ENCODE results near the gene EIF4H. TPM values are rescaled to one million over a fixed set of nuclear protein-coding genes. Genes with fewer than 3 reads are reported as not detected.
A peak's percentile ranks its signal among the peaks of the same experiment; 100 is the strongest.
"Not testable (repeated sequence)": the region's sequence is repeated elsewhere in the genome, so short reads cannot be mapped to it uniquely, and the experiment has no call there.

Gene EIF4H
- total RNA-seq, 2 donors from 2014 or later = 163 to 219 TPM

DNA sequence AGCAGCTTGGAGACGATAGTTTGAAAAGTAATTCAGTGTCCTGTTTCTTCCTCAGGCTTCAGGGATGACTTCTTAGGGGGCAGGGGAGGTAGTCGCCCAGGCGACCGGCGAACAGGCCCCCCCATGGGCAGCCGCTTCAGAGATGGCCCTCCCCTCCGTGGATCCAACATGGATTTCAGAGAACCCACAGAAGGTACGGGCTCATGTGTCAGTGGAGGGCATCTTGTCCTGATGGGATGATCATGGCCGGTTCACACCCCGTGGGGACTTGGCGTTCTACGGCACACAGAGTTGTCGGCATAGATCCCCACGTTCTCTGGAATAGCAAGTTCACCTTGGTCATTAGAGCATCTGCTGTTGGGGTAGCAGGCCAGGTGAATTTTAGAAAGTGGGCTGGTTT, 20.5 kb downstream of the EIF4H start:
- DNase-seq = peak; percentile 14
- intact Hi-C loops (cut with DNase I) = no loop called here
- ATAC-seq = no peak

DNA sequence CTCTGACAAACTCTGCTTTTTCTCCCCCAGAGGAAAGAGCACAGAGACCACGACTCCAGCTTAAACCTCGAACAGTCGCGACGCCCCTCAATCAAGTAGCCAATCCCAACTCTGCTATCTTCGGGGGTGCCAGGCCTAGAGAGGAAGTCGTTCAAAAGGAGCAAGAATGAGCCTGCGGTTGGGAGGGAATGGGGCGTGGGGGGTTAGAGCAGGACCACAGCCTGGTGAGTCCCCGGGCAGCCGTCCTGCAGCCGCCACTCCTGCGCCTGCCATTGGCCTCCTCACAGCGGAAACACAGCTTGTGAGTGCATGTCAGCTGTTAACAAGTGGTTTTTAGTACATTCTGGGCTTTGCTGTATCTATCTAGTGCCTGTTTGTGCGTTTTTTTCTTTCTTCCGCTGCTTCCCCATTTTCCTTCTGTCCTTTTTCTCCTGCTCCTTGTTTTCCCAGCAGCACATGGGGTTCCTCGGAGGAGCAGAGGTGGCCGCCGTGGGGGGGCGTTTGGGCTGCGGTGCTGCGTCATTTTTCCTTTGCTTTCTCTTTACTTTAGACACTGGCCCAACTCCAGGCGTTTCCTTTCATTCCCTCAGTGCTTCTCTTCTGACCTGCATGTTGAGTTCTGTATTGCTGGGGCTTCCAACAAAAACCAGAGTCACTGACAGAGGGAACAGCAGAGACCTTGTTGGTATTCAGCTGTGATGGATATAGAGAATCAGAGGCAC, 21.1 kb downstream of the EIF4H start:
- intact Hi-C loops (cut with DNase I) = not testable (repeated sequence)
- ATAC-seq (peak; percentile 28 to 38), DNase-seq (peak; percentile 6)

DNA sequence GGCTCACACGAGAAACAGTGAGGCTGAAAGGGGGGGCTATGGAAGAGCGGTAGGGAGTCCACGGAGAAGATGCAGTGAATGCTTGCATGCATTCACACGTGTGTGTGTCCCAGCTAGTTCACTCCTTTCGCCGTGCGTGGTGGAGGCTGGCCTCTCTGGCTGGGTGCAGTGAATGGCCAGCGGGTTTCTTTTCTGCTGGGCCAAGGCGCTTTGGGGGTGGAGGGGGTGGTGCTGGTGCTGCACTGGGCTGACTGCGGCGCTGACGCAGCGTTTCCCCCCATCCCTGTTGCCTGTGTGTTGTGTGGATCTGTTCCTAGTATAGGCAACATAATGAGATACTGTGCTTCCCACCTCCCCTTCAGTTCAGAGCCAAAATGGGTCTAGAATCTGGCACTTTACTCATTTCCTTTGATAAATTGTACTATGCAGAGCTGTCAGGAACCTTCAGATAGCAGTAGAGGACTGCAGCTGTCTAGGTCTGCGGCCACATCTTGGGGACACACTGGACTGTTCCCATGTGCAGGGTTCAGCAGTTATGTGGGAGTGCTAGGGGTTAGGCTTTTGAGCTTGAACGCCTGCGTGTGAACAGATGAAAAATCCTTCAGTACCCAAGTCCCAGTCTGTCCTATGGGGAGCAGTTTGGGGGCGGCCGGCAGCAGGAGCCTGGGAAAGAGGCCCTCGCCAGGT, 22.0 kb downstream of the EIF4H start:
- ATAC-seq = peak; percentile 26 to 27
- intact Hi-C loops (cut with DNase I) = not testable (repeated sequence)
- peak; percentile 24 for DNase-seq

DNA sequence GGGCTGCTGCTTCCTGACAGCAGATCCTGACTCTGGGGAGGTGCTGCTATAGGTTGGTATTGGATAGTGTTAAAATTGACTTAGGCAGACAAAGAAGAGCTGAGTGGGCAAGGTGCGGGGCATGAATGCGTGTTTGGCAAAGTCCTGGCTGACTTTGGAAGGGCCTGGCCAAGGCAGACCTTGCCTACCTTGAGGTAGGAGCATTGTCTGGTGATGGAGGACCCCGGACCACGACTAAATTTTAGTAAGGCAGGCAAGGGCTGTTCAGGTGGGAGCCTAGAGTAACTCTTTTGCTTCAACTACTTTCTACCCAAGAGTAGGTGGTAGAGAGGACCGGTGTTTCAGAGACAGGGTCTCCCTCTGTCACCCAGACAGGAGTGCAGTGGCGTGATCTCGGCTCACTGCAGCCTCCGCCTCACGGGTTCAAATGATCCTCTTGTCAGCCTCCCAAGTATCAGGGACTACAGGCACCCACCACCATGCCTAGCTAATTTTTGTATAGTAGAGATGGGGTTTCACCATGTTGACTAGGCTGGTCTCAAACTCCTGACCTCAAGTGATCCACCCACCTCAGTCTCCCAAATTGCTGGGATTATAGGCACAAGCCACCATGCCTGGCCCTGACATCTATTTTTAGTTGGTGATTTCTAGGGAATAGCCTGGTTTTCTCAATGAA, 23.4 kb downstream of the EIF4H start:
- intact Hi-C loops (cut with DNase I) = no loop called here
- ATAC-seq (no peak), DNase-seq (peak; percentile 7)

DNA sequence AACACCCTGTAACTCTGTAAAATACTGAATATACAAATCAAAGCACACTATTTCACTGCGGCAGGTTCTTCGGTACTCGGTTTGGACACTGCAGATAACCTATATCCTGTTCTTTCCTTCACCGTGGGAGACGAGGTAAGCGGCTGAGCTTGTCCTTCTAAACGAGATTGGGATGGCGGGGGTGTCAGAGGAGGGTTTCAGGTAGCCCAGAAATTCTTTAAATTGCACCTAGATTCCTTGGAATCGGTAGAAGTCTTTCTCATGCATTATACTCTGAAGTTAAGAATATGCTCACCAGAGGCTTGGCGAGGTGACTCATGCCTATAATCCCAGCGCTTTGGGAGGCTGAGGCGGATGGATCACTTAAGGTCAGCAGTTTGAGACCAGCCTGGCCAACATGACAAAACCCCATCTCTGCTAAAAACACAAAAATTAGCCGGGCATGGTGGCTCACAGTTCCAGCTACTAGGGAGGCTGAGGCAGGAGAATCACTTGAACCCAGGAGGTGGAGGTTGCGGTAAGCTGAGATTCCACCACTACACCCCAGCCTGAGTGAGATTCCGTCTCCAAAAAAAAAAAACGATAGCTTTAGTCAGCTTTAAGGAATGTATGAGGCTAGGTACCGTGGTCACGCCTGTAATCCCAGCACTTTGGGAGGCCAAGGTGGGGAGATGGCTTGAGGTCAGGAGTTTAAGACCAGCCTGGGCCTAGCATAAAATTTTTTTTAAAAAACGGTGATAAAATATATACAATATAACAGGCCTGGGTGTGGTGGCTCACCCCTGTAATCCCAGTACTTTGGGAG, 25.6 kb downstream of the EIF4H start:
- intact Hi-C loops (cut with DNase I) = no loop called here
- ATAC-seq = no peak
- DNase-seq = peak; percentile 17

DNA sequence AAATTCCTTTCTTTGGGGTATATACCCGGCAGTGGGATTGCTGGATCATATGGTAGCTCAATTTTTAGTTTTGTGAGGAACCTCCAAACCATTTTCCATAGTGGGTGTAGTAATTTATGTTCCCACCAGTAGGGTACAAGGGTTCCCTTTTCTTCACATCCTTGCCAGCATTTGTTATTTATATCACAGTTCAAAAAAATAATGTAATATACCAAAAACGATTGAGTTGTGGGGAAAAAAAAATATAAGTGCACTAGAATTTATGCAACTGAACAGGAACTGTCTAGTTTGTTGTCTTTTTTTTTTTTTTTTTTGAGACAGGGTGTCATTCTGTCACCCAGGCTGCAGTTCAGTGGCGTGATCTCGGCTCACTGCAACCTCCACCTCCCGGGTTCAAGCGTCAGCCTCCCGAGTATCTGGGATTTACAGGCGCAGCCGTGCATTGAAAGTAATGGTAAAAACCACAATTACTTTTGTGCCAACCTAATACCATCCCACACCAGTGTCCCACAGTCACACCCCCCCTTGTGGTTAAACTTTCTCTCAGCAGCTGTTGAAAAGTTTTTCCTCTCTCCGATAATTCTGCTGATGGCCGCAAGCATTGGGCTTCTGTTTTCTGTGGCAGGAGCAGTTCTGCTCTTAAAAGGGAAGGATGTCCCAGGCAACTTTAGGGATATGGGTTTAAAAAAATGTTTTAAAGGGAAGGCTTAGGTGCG, 28.8 kb downstream of the EIF4H start:
- DNase-seq (no peak), ATAC-seq (peak in 1 of 2 donors; percentile 32)
- intact Hi-C loops (cut with DNase I) = no loop called here

DNA sequence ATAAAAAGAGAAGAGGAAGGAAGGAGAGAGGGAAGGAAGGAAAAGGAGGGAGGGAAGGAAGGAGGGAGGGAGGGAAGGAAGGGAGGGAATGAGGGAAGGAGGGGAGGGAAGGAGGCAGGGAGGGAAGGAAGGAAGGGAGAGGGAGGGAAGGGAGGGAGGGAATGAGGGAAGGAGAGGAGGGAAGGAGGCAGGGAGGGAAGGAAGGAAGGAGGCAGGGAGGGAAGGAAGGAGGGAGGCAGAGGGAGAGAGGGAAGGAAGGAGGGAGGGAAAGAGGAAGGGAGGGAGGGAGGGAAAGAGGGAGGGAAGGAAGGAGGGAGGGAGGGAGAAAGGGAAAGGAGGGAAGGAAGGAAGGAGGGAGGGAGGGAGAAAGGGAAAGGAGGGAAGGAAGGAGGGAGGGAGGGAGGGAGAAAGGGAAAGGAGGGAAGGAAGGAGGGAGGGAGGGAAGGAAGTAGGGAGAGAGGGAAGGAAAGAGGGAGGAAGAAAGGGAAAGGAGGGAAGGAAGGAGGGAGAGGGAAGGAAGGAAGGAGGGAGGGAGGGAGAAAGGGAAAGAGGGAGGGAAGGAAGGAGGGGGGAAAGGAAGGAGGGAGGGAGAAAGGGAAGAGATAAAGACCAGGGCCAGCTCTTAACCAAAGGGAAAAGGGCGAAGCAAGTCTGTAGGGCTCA, 29.9 kb downstream of the EIF4H start:
- peak; percentile 3 for DNase-seq
- intact Hi-C loops (cut with DNase I) = no loop called here
- ATAC-seq = no peak

DNA sequence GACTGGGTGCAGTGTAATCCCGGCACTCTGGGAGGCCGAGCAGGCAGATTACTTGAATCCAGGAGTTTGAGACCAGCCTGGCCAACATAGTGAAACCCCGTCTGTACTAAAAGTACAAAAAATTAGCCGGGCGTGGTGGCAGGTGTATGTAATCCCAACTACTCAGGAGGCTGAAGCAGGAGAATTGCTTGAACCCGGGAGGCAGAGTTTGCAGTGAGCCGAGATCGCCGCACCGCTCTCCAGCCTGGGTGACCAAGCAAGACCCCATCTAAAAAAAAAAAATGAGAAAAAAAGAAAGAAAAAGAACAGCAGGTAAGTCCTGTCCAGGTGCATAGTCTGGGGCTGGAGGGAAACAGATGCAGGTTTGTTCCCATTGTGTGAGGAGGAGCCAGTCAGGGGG, 31.9 kb downstream of the EIF4H start:
- DNase-seq, ATAC-seq: not testable (repeated sequence)
- intact Hi-C loops (cut with DNase I) = loop anchor here (1.0 to 5.0 kb wide), 4 partner anchors 139 to 339 kb away; no protein-coding TSS in a partner anchor

DNA sequence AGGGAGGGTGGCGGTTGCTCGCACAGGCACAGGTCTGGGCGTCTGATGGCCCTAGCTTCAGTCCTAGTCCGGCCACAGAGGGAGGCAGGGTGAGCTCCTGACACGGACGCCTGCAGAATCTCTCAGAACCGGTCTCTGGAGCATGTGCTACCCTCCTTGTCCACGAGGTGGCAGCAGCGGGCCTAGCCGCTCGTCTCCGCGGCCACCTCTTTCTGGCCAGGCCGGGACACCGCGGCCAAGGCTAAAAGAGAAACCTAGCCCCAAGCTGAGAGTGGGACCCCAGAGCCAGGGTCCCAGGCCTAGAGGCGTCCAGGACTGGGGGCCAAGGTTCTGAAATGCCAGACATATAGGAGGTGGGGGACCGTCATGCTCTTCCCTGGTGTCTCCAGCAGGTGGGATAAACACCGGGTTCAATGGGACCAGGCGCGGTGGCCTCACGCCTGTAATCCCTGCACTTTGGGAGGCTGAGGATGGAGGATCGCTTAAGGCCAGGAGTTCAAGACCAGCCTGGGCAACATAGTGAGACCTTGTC, 32.5 kb downstream of the EIF4H start:
- peak; percentile 88 for DNase-seq
- peak; percentile 74 to 80 for ATAC-seq
- intact Hi-C loops (cut with DNase I) = loop anchor here (1.0 to 5.0 kb wide), 4 partner anchors 139 to 339 kb away; no protein-coding TSS in a partner anchor

DNA sequence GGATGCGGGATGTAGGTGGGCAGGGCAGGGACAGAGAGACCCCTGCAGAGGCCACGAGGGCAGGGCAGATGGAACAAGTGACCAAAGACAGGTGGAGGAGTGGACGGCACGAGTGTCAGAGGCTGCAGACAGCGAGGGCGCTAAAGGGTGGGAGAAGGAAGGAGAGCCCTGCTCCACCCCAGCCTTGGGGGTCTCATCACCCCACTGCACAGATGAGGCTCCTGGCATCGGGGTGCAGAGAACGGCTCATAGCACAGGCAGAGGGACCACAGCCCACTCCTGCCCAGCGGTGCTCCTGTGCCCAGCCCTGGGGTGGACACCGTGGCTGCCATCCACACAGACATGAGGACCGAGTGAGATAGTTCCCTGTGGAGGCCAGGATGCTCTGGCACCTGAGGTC, 33.4 kb downstream of the EIF4H start:
- intact Hi-C loops (cut with DNase I) = loop anchor here (5.0 kb wide), 3 partner anchors 140 to 340 kb away; no protein-coding TSS in a partner anchor
- no peak for DNase-seq

DNA sequence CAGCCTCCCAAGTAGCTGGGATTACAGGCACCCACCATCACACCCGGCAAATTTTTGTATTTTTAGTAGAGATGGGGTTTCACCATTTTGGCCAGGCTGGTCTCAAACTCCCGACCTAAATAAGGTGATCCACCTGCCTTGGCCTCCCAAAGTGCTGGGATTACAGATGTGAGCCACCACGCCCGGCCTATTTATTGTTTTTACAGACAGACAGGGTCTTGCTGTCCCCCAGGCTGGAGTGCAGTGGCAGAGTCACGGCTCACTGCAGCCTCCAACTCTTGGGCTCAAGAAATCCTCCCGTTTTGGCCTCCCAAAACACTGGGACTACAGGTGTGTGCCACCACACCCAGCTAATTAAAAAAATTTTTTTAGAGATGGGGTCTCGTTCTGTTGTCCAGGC, 34.1 kb downstream of the EIF4H start:
- intact Hi-C loops (cut with DNase I) = loop anchor here (5.0 kb wide), 3 partner anchors 141 to 341 kb away; no protein-coding TSS in a partner anchor
- DNase-seq = not testable (repeated sequence)

More for the DNA sequence above, 33.4 kb downstream of the EIF4H start:
- ATAC-seq = no peak

DNA sequence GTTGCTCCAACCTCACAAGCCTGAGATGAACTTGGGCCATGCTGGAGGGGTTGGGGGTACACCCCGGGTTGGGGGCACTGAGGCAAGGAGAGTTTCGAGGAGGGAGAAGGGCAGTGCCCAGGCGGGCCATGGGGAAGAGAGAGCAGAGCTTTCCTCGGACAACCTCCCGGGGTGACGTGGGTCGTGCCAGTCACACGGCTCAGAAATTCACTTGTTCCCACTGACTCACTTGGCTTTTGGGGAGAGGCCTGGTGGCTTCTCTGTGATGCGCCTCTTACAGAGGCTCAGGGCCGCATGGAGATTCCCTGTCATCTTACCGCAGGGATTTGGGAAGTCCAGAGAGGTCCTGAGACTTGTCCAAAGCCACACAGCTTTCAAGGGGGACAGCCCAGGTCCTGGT, 38.5 kb downstream of the EIF4H start:
- ATAC-seq = no peak

More for the DNA sequence above, 34.1 kb downstream of the EIF4H start:
- ATAC-seq = not testable (repeated sequence)

DNA sequence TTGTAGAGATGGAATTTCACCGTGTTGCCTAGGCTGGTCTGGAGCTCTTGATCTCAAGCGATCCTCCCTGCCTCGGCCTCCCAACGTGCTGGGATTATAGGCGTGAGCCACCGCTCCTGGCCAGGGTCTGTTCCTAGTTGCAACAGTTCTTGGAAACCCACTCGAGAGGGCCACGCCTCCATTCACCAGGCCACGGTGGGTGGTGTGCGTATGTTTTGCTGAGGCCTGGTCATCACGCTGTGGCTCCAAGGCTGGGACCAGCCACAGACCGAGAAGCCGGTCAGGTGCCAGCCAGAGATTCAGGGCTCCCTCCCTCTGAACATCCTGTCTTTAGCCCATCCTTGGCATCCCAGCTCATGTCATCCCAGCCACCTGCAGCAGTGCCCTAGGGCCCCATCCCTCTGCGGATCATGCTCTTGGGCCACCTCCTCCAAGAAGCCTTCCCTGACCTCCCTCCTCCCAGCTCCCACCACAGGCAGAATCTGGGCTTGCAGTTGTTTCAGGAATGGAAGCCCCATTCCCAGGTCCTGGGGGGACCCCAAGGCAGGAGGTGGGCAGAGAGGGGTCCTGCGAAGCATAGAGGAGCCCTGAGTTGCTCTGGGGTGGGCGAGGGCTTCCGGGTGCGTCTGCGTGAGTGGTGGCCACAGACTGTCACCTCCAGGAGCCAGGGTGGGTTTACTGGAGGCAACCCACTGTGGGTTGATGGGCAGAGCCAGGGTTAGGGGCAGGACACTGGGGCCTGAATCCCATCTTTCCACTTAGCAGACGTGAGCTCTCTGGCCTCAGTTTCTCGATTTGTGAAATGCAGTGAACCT, 40.9 kb downstream of the EIF4H start:
- intact Hi-C loops (cut with DNase I) = no loop called here
- ATAC-seq (no peak), DNase-seq (no peak)

More for the DNA sequence above, 38.5 kb downstream of the EIF4H start:
- intact Hi-C loops (cut with DNase I) = no loop called here
- DNase-seq = no peak

DNA sequence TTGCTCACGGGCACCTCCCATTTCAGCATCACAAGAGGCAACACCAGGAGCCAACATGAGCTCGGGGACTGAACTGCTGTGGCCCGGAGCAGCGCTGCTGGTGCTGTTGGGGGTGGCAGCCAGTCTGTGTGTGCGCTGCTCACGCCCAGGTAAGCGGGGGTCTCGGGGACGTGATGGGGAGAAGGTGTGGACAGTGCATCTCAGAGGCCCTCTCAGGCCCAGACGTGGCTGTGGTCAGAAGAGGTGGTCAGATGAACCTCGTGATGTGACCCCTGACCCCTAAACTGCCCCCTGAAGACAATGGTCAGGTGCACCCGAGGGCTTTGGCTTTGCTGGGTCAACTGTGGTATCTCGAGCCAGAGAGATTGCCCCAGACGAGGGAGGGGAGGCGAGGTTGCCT, 41.8 kb downstream of the EIF4H start:
- no peak for DNase-seq
- intact Hi-C loops (cut with DNase I) = no loop called here
- no peak for ATAC-seq

DNA sequence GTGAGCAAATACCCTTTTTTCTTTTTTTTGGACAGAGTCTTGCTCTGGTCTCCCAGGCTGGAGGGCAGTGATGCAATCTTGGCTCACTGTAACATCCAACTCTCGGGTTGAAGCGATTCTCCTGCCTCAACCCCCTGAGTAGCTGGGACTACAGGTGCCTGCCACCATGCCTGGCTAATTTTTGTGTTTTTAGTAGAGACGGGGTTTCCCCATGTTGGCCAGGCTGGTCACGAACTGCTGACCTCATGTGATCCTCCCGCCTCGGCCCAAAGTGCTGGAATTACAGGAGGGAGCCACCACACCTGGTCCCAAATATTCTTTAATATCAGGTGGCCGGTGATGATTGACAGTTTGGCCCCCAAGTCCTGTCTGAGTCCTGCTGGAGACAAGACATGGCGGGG, 42.2 kb downstream of the EIF4H start:
- intact Hi-C loops (cut with DNase I) = no loop called here
- no peak for ATAC-seq
- no peak for DNase-seq

DNA sequence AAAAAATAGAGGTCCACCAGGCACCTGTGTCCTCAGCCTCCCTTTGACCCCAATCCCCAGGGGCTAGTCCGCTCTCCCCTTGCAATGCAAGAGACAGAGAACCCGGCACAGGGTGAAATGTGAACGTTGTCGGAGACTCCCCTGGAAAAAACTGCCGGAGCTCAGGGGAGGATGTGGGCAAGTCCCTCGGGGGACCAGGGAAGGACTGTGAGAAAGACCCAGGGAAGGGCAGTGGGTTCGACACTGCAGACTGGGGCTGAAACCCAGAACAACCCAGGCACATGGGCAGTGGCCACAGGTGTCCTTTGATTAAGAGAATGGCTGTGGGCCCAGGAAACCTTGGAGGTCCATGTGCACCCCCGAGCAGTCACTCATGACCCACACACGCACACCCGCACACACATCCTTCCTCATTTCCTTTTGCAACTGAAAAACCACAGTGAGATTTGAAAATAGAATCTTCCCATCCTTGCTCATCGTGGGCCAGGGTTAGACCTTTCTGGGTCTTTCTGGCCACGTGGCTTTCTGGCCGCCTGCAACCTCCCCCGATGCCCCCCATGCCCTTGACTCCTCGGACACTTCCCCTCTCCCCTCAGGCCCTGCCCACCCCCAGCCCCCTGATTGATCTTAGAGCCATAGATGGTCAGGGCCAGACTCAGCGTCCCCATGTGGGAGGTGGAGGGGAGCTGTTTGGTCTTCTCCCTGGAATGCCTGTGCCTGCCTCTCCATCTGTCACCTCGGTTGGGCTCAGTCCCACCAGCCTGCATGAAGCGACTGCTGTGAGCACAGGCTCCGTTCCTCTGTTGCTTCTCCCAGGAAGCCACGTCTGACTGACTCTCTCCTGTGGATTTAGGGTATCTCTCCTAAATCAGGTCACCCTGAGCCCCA, 43.5 kb downstream of the EIF4H start:
- DNase-seq (no peak), ATAC-seq (peak in 1 of 2 donors; percentile 23)
- intact Hi-C loops (cut with DNase I) = no loop called here
